GM23338 (cell line): Measurements from ENCODE around the gene RPS6KA5. TPM values are rescaled to one million over a fixed set of nuclear protein-coding genes. Genes with fewer than 3 reads are reported as not detected.

ENCODE experiments used
- ATAC-seq: fragments of 200-7000 bp; cut with Tn5 transposase; 3 replicates; pipeline ENCODE4 v1.9.1; 2020
- DNase-seq: peaks from one replicate; pipeline ENCODE4 v3.0.0-alpha.2; 2015; ENCODE audit warnings: low spot score
- H2AFZ ChIP-seq: fragments of 200-600 bp; sonication (generic); 2 replicates; pipeline ENCODE4 v1.8.0; 2016; ENCODE audit warnings: antibody characterized with exemption, mild to moderate bottlenecking, moderate library complexity
- H3F3A ChIP-seq: fragments of 200-600 bp; sonication (generic); replicated peaks from 2 replicates; pipeline ENCODE4 v1.8.0; 2017; ENCODE audit warnings: antibody characterized with exemption, mixed run types, low read depth
- H3K27ac ChIP-seq: fragments of 200-600 bp; sonication (generic); 2 replicates; pipeline ENCODE4 v1.6.1; 2016; ENCODE audit warnings: low read depth
- H3K27me3 ChIP-seq: fragments of 200-600 bp; sonication (generic); 2 replicates; pipeline ENCODE4 v1.8.0; 2016; ENCODE audit warnings: mild to moderate bottlenecking, mixed run types, moderate library complexity; ENCODE audit not compliant: insufficient read depth
- H3K36me3 ChIP-seq: fragments of 200-600 bp; sonication (generic); 2 replicates; pipeline ENCODE4 v1.8.0; 2016; ENCODE audit warnings: mild to moderate bottlenecking; ENCODE audit not compliant: insufficient read depth
- H3K4me1 ChIP-seq: fragments of 200-600 bp; sonication (generic); 2 replicates; pipeline ENCODE4 v1.8.0; 2016; ENCODE audit warnings: mild to moderate bottlenecking, moderate library complexity; ENCODE audit not compliant: insufficient read depth
- H3K4me2 ChIP-seq: fragments of 200-600 bp; sonication (generic); 2 replicates; pipeline ENCODE4 v1.7.1; 2017; ENCODE audit warnings: mixed run types
- H3K4me3 ChIP-seq: fragments of 200-600 bp; sonication (generic); 2 replicates; pipeline ENCODE4 v1.6.1; 2016; ENCODE audit warnings: mixed run types
- H3K79me2 ChIP-seq: fragments of 200-600 bp; sonication (generic); replicated peaks from 2 replicates; pipeline ENCODE4 v1.8.0; 2017; ENCODE audit warnings: mild to moderate bottlenecking; ENCODE audit not compliant: insufficient read depth
- H3K9me2 ChIP-seq: fragments of 200-600 bp; sonication (generic); 2 replicates; pipeline ENCODE4 v1.8.0; 2017; ENCODE audit not compliant: insufficient read depth
- H4K20me1 ChIP-seq: fragments of 200-600 bp; sonication (generic); replicated peaks from 2 replicates; pipeline ENCODE4 v1.8.0; 2017; ENCODE audit warnings: mild to moderate bottlenecking; ENCODE audit not compliant: insufficient read depth
- H3K27ac Mint-ChIP-seq: 2 replicates; pipeline ENCODE4 v1.8.0; 2020; ENCODE audit warnings: inconsistent platforms, mild to moderate bottlenecking, moderate library complexity, mixed read lengths
- H3K27me3 Mint-ChIP-seq: 3 replicates; pipeline ENCODE4 v1.8.0; 2022; ENCODE audit warnings: low read depth, mild to moderate bottlenecking, moderate library complexity, mixed read lengths, inconsistent platforms; ENCODE audit not compliant: insufficient read depth, poor library complexity
- H3K36me3 Mint-ChIP-seq: 3 replicates; pipeline ENCODE4 v1.8.0; 2021; ENCODE audit warnings: low read depth, mild to moderate bottlenecking, inconsistent platforms, moderate library complexity, mixed read lengths
- H3K4me1 Mint-ChIP-seq: 3 replicates; pipeline ENCODE4 v1.8.0; 2020; ENCODE audit warnings: mild to moderate bottlenecking, inconsistent platforms, mixed read lengths
- H3K4me3 Mint-ChIP-seq: 3 replicates; pipeline ENCODE4 v1.8.0; 2021; ENCODE audit warnings: moderate library complexity, mild to moderate bottlenecking, inconsistent platforms, mixed read lengths
- H3K9me3 Mint-ChIP-seq: 3 replicates; pipeline ENCODE4 v1.8.0; 2020; ENCODE audit warnings: moderate library complexity, mild to moderate bottlenecking, inconsistent platforms, mixed read lengths
- CTCF ChIP-seq, 2 experiments: fragments of 200-600 bp in 1 of 2; sonication (generic) in 1 of 2; conservative IDR thresholded peaks; 2 replicates each; pipeline versions ENCODE4 v1.5.1 to v1.6.1; 2016 to 2017; ENCODE audit warnings: antibody characterized with exemption in 2 of 2, low read depth in 2 of 2, mild to moderate bottlenecking in 2 of 2, moderate library complexity in 1 of 2
- ETS1 ChIP-seq: IDR thresholded peaks from 2 replicates; pipeline ENCODE4 v1.6.1; 2016; ENCODE audit warnings: antibody characterized with exemption
- EZH2 ChIP-seq: fragments of 200-600 bp; sonication (generic); IDR thresholded peaks from one replicate; pipeline ENCODE4 v1.8.0; 2017; ENCODE audit warnings: antibody characterized with exemption, mild to moderate bottlenecking, low read depth; ENCODE audit not compliant: unreplicated experiment
- EZH2phosphoT487 ChIP-seq: fragments of 200-600 bp; sonication (generic); IDR thresholded peaks from one replicate; pipeline ENCODE4 v1.8.1; 2018; ENCODE audit warnings: antibody characterized with exemption; ENCODE audit not compliant: unreplicated experiment
- JUNB ChIP-seq: IDR thresholded peaks from one replicate; pipeline ENCODE4 v1.6.1; 2016; ENCODE audit warnings: antibody characterized with exemption; ENCODE audit not compliant: unreplicated experiment
- POLR2AphosphoS5 ChIP-seq: IDR thresholded peaks from 2 replicates; pipeline ENCODE4 v1.6.1; 2016; ENCODE audit warnings: antibody characterized with exemption, low read depth
- polyA plus RNA-seq: library from polyadenylated mRNA; unstranded; fragments of >200 nt; fragmentation: Nextera tagmentation; extraction: Ambion mirVana; gene quantifications from 2 replicates; pipeline ENCODE4 v1.2.1, GENCODE V29; 2016
- total RNA-seq: library from RNA; depleted of rRNA; stranded (reverse); fragments of >200 nt; shearing (Covaris generic); gene quantifications from 2 replicates; pipeline ENCODE4 v1.2.3, GENCODE V29; 2014
- TF ChIP-seq, protein P1 (sequence below): fragments of 250-450 bp; sonication (Bioruptor Pico); IDR thresholded peaks from 2 replicates; pipeline ENCODE4 v1.5.0; 2020; ENCODE audit warnings: mild to moderate bottlenecking, moderate library complexity

RPS6KA5 gene
- total and polyA plus RNA-seq, 2 experiments from 2014 or later: 2.1 to 2.4 TPM

DNA sequence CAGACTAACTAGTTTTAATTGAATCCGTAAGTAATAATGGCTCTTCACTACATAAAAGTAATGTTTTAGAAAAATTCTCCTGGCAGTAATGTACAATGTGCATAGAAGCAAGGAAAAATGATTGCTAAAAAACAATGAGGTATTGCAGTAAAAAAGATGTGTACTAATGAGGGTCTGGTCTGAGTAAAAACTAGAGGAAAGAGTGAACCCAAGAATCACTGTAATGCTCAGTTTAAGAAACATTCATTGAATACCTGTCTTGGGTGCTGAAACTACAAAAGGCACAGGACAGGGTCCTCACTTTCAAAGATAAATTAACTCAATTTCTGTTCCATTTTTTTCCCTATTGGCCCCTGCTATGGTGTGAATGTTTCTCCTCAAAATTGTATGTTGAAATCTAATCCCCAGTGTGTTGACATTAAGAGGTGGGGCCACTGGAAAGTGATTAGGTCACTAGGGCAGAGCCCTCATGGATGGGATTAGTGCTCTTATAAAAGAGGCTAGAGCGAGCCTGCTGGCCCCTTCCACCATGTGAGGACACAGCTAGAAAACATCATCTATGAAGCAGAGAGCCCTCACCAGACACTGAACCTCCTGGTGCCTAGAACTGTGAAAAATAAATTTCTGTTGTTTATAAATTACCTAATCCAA lies 51.6 kb downstream of the RPS6KA5 start (continued):
- TF ChIP-seq, protein P1, sequence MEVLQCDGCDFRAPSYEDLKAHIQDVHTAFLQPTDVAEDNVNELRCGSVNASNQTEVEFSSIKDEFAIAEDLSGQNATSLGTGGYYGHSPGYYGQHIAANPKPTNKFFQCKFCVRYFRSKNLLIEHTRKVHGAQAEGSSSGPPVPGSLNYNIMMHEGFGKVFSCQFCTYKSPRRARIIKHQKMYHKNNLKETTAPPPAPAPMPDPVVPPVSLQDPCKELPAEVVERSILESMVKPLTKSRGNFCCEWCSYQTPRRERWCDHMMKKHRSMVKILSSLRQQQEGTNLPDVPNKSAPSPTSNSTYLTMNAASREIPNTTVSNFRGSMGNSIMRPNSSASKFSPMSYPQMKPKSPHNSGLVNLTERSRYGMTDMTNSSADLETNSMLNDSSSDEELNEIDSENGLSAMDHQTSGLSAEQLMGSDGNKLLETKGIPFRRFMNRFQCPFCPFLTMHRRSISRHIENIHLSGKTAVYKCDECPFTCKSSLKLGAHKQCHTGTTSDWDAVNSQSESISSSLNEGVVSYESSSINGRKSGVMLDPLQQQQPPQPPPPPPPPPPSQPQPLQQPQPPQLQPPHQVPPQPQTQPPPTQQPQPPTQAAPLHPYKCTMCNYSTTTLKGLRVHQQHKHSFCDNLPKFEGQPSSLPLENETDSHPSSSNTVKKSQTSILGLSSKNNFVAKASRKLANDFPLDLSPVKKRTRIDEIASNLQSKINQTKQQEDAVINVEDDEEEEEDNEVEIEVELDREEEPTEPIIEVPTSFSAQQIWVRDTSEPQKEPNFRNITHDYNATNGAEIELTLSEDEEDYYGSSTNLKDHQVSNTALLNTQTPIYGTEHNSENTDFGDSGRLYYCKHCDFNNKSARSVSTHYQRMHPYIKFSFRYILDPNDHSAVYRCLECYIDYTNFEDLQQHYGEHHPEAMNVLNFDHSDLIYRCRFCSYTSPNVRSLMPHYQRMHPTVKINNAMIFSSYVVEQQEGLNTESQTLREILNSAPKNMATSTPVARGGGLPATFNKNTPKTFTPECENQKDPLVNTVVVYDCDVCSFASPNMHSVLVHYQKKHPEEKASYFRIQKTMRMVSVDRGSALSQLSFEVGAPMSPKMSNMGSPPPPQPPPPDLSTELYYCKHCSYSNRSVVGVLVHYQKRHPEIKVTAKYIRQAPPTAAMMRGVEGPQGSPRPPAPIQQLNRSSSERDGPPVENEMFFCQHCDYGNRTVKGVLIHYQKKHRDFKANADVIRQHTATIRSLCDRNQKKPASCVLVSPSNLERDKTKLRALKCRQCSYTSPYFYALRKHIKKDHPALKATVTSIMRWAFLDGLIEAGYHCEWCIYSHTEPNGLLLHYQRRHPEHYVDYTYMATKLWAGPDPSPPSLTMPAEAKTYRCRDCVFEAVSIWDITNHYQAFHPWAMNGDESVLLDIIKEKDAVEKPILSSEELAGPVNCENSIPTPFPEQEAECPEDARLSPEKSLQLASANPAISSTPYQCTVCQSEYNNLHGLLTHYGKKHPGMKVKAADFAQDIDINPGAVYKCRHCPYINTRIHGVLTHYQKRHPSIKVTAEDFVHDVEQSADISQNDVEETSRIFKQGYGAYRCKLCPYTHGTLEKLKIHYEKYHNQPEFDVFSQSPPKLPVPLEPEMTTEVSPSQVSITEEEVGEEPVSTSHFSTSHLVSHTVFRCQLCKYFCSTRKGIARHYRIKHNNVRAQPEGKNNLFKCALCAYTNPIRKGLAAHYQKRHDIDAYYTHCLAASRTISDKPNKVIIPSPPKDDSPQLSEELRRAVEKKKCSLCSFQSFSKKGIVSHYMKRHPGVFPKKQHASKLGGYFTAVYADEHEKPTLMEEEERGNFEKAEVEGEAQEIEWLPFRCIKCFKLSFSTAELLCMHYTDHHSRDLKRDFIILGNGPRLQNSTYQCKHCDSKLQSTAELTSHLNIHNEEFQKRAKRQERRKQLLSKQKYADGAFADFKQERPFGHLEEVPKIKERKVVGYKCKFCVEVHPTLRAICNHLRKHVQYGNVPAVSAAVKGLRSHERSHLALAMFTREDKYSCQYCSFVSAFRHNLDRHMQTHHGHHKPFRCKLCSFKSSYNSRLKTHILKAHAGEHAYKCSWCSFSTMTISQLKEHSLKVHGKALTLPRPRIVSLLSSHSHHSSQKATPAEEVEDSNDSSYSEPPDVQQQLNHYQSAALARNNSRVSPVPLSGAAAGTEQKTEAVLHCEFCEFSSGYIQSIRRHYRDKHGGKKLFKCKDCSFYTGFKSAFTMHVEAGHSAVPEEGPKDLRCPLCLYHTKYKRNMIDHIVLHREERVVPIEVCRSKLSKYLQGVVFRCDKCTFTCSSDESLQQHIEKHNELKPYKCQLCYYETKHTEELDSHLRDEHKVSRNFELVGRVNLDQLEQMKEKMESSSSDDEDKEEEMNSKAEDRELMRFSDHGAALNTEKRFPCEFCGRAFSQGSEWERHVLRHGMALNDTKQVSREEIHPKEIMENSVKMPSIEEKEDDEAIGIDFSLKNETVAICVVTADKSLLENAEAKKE (CRISPR knock-in tag): no peak
- no peak for TF ChIP-seq EZH2phosphoT487
- TF ChIP-seq ETS1: no peak
- TF ChIP-seq POLR2AphosphoS5: no peak

DNA sequence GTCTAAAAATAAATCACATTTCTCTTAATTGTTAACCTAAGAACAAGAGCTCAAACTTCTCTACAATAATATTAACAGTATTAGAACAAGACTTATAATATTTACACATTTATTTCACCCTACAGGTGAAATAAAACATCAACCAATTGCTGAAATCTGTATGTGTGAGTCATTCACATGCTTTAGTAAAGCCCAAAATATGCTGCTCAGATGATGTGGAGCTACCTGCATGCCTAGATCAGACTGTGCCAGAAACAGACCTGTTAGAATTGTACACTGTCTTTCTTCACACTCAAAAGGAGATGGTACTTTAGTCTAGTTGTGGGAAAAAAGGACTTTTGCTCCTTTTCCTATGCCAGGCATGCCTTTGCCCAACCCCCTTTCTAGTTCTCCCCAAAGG lies 54.7 kb downstream of the RPS6KA5 start:
- no peaks in the 10 kb centered on the region for H3K27me3 ChIP-seq
- H3K9me2 ChIP-seq: no peaks in the 10 kb centered on the region
- no peaks in the 10 kb centered on the region for H3F3A ChIP-seq
- DNase-seq (no peak), ATAC-seq (no peak)
- Mint-ChIP-seq H3K4me3 (no peak overlapping the region), H3K27ac (no peak overlapping the region), H3K9me3 (no peaks in the 10 kb centered on the region), H3K27me3 (peaks cover 1% of the 10 kb centered on the region), H3K36me3 (no peaks in the 10 kb centered on the region), H3K4me1 (no peaks in the 10 kb centered on the region)
- no peak overlapping the region for H3K4me2 ChIP-seq
- H3K4me1 ChIP-seq: no peaks in the 10 kb centered on the region
- H4K20me1 ChIP-seq: no peaks in the 10 kb centered on the region
- no peak overlapping the region for H3K27ac ChIP-seq
- H2AFZ ChIP-seq: no peak overlapping the region
- no peaks in the 10 kb centered on the region for H3K36me3 ChIP-seq
- no peak overlapping the region for H3K4me3 ChIP-seq
- no peaks in the 10 kb centered on the region for H3K79me2 ChIP-seq
- TF ChIP-seq EZH2: no peak
- TF ChIP-seq EZH2phosphoT487: no peak
- TF ChIP-seq ETS1: no peak
- TF ChIP-seq JUNB: no peak
- no peak for TF ChIP-seq POLR2AphosphoS5
- no peak for TF ChIP-seq CTCF (conservative IDR thresholded peaks at IDR 0.05; ENCODE audit: low read depth in 2 of 2)
